ENCODE data around the gene ENTREP1.

DNA sequence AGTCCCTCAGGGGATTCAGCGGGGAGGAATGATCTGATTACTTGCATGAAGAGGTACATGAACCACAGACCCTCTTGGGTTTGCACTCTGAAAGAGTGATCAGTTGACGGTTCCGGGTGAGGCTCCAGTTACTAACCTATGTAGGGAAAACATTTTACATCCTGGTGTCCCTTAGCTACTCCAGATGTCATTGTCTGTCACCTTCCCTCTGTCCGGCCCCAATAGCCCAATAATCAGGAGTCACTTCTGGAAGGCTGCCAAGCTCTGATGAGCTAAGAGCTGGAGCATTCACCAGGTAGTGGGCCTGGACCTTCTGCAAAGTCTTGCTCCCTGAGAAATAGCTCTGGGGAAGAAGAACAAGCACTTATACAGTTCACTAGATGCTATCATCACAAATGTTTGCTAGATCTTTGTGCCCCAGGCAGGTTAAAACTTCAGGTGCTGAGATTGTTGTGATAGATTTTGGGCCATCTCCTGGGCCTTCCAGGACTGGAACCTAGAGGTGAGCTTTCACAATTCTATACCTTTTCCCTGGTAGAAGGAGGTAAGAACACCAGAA is 64.5 kb downstream of the ENTREP1 start:
- TF ChIP-seq CTCF (conservative IDR thresholded peaks at IDR 0.05), result no peak
- TF ChIP-seq ZFX (IDR thresholded peaks at IDR 0.05), result no peak

Measured in C4-2B (cell line).